NCI-H524 (cell line): ENCODE data around the gene BTBD19.
"Not testable (repeated sequence)": the region's sequence is repeated elsewhere in the genome, so short reads cannot be mapped to it uniquely, and the experiment has no call there.

ENCODE experiments used
- DNase-seq, 2 experiments: peaks; one replicate each; lab custom pipeline; 2025; lab: John Stamatoyannopoulos, UW

BTBD19 gene

DNA sequence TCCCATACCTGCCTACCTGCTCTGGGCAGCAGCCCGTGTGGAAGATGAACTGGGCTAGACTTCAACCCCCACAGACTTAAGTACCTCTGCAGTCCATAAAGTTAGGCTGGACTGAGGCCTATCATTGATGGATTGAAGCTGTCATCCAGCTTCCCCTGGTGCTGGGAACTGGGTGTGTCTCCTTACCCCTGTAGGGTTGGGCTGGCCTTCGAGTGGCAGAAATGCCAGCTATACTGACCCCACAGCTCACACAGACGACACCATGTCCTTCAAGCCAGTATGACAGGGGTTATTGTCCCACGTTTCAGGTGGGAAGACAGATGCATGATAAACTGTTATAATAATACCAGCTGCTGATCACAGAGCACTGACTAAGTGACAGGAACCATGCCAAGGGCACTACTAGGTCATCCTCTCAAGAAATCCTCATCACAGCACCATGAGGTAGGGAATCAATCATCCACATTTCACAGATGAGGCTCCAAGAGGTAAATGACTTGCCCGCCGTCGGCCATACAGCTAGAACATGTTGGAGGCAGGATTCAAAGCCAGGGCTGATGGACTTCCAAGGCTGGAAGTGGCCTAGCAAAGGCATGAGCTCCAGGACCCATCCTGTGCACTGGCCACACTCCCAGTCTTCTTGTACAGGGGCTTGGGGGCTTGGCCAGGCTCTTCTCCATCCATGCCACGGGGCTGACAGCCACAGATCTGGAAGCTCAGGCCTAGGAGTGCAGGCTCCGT is 20.0 kb upstream of the BTBD19 start, which contains the start of gene BEST4:
TSS of gene BEST4 (minus strand) at position 51 of the 741 bp plus-strand sequence. CDS start 465 bp downstream, outside the sequence.
- no peak for DNase-seq

DNA sequence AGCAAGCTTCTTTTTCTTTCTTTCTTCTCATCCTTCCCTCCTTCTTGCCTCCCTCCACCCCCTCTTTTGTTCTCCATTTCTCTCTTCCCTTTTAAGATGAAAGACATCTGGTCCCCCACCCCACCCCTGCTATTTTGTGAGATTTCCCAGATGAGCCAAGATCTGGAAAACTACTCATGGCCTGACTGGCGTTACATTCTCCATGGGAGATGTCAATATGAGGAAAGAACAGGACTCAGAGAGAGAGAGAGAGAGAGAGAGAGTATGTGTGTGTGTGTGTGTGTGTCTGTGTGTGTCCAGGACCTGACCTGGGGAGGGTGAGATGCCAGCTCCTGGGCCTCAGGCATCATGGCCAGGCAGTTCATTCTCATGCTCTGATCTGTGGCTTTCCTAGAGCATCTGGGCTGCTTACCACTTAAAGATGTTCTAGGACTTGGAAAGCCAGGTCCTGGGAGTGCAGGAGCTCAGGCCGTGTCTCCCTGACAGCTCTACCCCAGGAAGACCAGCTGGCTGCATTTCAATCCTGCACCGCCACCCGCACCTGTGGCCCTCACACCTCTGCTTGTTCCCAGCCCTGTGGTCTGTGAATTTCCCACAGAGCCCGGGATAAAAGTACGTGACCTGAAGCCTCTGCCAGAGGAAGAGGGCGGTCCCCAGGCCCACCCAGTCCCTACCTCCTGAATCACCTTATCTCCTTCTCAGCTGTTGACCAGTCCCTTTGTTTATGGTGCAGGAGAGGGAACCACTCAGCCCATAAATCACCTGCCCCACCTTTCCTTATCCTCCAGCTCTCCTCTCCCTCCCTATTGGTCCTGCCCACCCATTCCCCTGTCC is 17.1 kb upstream of the BTBD19 start:
- DNase-seq = peak in 1 of 2 experiments; percentile 27

DNA sequence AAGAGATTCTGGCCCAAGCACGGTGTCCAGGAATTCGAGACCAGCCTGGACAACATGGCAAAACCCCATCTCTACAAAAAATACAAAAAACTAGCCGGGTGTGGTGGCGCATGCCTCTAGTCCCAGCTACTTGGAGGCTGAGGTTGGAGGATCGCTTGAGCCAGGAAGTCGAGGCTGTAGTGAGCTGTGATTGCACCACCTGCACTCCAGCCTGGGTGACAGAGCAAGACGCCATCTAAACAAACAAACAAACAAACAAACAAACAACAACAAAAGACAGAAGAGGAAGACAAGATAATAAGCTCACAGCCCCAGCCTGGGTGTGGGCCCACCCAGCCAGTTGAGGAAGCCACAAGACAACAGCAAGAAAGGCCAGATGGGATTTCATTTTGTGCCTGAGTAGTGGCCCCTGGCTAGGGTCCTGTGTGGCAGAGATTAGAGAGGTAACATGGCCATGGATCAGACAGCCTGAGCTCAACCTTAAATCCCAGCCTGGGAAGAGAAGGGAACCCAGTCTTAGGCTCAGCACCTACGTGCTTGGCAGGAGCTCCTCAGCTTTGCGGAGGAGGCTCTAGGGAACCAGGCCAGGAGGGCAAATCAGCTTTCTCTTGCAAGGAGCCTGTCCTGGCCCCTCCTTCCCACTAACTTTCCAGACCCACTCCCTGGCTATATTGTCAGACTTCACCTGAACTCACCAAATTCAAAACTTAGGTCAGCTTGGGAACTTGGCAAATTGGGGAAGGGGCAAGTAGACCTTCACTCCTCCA is 15.4 kb upstream of the BTBD19 start:
- DNase-seq = no peak

DNA sequence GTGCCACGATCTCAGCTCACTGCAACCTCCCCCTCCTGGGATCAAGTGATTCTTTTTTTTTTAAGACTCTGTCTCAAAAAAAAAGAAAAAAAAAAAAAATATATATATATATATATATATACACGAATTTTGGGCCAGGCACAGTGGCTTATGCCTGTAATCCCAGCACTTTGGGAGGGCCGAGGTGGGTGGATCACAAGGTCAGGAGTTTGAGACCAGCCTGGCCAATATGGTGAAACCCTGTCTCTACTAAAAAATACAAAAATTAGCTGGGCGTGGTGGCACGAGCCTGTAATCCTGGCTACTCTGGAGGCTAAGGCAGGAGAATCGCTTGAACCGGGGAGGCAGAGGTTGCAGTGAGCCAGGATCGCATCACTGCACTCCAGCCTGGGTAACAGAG is 10.4 kb upstream of the BTBD19 start:
- DNase-seq = not testable (repeated sequence)

DNA sequence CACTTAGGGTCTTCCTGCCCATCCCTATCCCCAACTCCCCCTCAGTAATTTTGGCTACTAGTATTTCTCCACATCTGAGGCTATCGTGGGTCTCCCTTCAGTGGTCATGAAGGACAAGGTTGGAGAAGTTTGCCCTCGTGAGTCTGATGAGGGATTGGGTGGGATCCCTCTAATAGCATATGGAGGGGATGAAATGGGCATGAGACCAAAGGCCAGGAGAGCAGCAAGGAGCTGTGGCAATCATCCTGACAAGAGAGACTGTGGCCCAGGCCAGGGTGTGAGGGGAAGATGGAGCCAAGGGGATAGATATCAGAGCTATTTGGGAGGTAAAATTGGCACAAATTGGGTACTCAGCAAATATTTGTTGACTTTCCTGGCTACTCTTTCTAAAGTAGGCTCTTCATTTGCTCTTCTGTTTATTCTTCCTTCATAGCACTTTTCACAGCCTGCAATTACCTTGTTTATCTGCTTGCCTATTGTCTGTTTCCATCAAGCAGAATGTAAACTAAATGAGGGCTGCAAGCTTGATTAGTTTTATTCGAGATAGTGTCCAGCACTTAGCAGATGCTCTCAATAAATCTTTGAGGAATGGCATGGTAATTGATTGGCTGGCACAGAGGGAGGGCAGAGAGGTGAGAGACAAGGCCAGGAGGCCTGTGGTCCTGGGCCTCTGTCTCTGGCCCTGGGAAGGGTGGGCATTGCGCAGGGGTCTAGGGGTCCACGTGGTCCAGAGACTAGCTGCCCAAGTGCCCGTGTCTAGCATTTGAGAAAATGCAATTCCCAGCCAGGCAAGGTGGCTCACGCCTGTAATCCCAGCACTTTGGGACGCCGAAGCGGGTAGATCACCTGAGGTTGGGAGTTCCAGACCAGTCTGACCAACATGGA is 9.6 kb upstream of the BTBD19 start:
- DNase-seq = no peak

DNA sequence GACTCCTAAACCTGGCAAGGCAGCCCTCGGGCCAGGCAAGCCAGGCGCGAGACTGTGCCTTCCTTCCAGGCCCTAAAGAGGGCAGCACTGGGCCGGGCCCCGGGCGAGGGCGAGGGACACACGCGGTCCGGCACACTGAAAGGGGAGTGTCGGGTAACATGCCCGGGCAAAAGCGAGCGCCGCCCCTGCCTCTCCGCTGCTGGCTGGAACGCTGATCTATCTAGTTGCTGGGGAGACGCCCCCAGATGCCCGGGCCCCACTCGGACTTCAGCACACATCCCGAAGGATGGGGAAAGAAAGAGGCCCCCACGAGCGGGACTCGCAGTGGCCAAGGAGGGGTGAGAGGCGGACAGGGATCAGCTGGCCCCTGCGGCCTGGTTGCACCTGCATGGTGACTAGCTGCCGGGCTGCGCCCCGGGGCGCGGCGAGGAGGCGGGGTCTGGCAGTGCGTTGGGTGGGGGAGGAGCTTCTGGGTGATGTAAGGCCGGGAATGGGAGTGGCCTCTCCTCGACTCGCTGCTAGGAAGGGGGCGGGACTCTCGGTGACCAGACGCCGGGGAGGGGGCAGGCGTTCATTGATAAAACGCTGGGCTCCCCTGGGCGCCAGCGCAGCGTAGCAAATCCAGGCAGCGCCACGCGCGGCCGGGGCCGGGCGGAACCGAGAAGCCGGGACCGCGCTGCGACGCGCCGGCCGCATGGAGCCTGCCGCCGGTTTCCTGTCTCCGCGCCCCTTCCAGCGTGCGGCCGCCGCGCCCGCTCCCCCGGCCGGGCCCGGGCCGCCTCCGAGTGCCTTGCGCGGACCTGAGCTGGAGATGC is 8.3 kb upstream of the BTBD19 start, which contains the start of gene PLK3:
TSS of gene PLK3 (plus strand) at position 608 of the 815 bp plus-strand sequence. CDS start at position 695, 87 bp downstream.
- DNase-seq = peak; percentile 95 to 96

DNA sequence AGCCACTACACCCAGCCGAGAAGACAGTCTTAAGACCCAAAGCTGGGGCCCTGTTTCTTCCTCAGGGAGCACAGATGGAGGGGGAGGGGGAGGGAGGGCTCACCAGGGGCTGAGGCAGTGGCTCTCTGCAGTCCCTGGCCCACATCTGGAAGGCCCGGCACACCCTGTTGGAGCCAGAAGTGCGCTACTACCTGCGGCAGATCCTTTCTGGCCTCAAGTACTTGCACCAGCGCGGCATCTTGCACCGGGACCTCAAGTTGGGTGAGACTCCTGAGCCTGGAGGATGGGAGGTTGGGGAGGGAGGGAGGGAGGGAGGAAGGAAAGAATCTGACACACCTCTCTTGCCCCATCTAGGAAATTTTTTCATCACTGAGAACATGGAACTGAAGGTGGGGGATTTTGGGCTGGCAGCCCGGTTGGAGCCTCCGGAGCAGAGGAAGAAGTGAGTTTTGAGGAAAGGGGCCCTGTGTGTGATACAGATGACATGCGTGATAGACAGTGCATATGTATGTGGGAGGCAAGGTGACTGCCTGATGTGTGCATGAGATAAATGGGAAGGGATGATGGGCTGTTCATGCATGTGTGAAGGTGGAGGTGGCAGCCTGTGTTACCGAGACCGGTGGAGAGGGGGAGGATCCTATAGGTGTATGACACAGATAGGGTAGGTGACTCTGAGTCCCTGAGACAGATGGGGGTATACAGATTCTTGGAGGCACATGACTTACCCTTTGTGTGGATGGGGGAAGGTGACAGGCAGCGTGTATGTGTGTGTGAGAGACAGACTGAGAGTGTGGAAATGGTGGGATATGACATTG is 6.6 kb upstream of the BTBD19 start:
- DNase-seq = peak in 1 of 2 experiments; percentile 66

DNA sequence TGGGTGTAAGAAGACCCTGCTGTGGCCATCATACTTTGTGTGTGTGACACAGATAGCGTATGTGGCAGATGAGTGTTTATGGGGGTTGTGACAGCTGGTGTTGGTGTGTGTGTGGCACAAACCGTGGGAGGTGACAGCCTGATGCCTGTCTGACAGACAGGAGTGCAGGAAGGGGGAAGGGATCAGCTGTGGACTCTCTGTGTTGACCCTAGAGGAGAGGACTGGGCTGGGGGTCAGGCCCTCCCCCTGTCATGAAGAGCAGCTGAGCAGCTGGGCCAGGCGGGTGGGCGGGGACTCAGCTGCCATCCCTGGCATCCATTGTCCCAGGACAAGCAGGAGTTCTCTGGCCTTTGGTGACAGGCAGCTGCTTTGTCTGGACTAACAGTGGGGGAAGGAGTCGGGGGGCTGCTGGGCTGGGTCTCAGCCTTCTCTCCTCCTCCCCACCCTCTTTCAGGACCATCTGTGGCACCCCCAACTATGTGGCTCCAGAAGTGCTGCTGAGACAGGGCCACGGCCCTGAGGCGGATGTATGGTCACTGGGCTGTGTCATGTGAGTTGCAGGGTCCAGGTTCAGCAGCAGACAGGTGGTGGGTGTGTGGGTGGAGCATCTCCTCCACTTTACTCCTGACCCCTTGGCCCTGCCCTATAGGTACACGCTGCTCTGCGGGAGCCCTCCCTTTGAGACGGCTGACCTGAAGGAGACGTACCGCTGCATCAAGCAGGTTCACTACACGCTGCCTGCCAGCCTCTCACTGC is 5.8 kb upstream of the BTBD19 start:
- DNase-seq = peak in 1 of 2 experiments; percentile 66

DNA sequence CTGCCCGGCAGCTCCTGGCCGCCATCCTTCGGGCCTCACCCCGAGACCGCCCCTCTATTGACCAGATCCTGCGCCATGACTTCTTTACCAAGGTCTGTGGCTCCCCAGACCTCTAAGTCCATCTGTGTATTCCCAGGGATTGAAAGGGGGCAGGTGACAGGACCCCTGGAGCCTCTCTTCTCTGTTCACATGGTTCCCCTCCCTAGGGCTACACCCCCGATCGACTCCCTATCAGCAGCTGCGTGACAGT is 5.3 kb upstream of the BTBD19 start:
- DNase-seq = no peak

DNA sequence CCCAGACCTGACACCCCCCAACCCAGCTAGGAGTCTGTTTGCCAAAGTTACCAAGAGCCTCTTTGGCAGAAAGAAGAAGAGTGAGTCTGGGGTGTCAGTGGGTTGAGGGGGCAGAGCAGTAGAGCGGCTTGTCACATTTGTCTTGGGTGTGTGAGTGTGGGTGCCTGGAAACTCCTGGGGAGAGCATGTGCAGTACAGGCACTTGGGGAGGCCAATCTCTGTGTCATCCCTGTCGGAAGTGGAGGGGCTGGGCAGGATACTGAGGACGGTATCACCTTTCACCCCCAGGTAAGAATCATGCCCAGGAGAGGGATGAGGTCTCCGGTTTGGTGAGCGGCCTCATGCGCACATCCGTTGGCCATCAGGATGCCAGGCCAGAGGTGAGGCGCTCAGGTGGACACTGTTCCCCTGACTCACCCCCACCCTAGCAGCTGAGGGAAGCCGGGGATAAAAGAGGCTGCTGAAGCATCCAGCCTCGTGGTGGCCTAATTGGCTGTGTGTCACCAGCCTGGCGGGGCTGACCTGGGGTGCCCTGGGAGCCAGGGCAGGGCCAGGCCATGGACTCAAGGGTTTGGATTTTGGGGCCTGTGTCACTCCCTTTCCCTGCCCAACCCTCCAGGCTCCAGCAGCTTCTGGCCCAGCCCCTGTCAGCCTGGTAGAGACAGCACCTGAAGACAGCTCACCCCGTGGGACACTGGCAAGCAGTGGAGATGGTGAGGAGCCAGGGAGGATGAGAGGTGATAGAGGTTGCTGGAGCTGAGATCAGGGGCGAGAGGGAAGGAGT is 4.8 kb upstream of the BTBD19 start:
- DNase-seq = no peak

DNA sequence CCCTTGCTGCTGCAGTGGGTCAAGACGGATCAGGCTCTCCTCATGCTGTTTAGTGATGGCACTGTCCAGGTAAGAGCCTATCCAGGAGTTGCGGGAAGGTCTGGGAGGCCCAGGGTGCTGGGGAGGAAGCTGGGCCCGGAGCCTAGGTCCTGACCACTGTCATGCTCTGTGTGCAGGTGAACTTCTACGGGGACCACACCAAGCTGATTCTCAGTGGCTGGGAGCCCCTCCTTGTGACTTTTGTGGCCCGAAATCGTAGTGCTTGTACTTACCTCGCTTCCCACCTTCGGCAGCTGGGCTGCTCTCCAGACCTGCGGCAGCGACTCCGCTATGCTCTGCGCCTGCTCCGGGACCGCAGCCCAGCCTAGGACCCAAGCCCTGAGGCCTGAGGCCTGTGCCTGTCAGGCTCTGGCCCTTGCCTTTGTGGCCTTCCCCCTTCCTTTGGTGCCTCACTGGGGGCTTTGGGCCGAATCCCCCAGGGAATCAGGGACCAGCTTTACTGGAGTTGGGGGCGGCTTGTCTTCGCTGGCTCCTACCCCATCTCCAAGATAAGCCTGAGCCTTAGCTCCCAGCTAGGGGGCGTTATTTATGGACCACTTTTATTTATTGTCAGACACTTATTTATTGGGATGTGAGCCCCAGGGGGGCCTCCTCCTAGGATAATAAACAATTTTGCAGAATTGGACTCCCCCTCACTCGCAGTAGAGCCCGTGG is 2.9 kb upstream of the BTBD19 start:
- DNase-seq = no peak

DNA sequence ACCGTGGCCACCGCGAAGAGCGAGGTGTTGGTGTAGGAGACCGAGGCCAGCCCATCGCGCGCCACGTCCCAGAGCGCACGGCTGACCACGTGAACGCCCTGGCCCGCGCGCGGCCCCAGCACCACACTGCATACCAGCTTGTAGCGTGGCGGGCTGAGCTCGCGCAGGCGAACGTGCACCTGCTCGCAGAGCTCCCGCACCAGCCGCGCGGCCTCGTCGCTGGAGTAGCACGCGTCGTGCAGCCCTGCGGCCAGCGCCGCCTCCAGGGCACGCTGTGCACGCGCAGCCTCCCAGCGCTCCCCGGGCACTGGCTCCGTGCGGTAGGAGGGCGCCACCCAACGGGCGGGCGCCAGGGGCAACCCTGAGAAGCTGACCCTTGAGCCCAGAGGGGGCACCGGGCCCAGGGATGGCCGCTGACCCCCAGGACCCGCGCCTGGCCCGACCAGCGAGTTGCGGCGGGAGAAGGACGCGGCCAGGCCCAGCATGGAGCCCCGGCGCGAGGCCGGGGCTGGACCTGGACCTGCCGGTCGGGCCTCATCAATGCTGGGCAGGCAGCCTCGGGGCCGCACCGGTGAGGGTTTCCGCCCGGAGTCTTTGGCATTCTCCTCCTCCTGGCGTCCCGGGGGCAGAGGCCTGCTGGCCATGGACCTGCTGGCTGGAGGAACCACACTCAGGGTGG is 2.2 kb upstream of the BTBD19 start:
- DNase-seq = no peak

DNA sequence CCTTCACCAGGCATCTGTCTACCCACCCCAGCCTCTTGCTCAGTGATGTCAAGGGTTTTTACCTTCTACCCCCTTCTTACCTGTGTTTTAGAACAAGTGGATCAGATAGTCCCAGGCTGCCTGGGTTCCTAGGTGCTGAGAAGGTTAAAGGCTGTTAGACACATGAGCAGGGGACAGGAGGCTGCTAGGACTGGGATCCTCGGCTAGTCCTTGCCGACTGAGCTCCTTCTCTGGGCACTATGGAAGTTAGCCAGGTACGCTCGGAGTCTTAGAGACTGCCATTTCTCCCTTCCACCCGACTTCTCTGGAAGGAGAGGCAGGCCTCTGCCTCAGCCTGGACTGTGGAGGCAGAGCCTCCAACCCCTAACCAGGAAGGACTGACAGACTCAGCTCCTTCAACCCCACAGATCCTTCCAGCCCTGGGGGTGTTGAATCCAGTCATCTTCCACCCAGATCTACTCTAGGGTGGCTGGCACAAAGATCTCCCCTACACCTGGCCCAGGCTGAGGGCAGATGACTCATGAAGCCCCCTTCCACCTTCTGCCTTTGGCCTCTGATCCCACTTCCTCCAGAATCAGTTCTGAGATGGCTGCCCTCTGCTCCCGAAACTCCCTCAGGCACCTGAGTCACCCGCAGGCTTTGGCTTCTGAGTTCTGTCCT is 1.5 kb upstream of the BTBD19 start, which contains the start of gene DYNLT4:
TSS of gene DYNLT4 (minus strand) at position 648 of the 660 bp plus-strand sequence. CDS start 683 bp downstream, outside the sequence.
- DNase-seq = no peak

DNA sequence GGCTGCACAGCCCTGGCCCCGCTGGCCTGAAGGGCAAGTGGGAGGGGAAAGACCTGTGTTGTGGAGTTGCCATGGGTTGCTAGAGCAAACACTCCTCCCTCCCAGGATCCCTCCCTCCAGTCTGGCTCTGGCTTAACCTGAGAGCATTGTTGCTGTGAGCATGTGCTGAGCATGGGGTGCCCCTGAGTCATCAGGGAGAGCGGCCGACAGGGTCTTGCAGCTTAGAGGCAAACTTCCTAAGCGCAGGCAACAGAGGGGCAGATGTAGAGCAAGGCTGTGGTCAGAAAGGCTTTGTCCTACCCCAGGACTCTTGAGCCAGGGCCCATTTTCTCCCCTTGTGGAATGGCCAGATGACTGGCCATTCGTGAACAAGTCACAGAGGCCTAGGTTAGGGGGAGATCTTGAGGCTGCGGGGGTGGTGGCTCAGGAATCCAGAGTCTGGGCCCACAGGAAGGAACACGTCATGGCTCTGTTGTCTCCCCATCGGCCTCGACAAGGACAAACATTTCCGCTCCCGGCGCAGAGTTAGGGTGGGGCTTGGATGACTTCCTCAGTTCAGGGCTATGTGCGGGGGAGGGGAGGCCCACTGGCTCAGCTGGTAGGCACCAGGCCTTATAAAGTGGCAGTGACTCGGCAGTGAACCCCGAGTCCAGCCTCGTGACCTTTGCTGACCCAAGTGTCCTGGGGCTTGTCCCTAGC is 810 bp upstream of the BTBD19 start:
- no peak for DNase-seq
